ENCODE measurements around the gene PLCH1.

- TF ChIP-seq BACH2 (CRISPR knock-in tag; IDR thresholded peaks at IDR 0.05; ENCODE audit: borderline replicate concordance) (no peak), SNAI2 (CRISPR knock-in tag; IDR thresholded peaks at IDR 0.05) (no peak), PATZ1 (CRISPR knock-in tag; IDR thresholded peaks at IDR 0.05; ENCODE audit: borderline replicate concordance) (no peak), ZNF565 (CRISPR knock-in tag; conservative IDR thresholded peaks at IDR 0.05; ENCODE audit: low read depth) (no peak), ZFP30 (CRISPR knock-in tag; IDR thresholded peaks at IDR 0.05) (no peak), RARB (CRISPR knock-in tag; IDR thresholded peaks at IDR 0.05) (no peak), CREB5 (CRISPR knock-in tag; IDR thresholded peaks at IDR 0.05; ENCODE audit: low read depth) (no peak), ZNF70 (CRISPR knock-in tag; IDR thresholded peaks at IDR 0.05) (no peak), ESRRG (CRISPR knock-in tag; IDR thresholded peaks at IDR 0.05) (no peak), OSR1 (CRISPR knock-in tag; IDR thresholded peaks at IDR 0.05) (no peak), TCF4 (CRISPR knock-in tag; IDR thresholded peaks at IDR 0.05; ENCODE audit: borderline replicate concordance) (no peak), ZC3H10 (CRISPR knock-in tag; IDR thresholded peaks at IDR 0.05) (no peak)
Measured at GRCh38 chr3:155335724-155336354, 409.0 kb downstream of the PLCH1 start.
